GM12801 (cell line): ENCODE results near the gene ABR.

Source experiments
- TF ChIP-seq, protein P1 (sequence below): IDR thresholded peaks from one replicate; pipeline ENCODE4 v1.5.1; 2011; ENCODE audit warnings: control low read depth; ENCODE audit not compliant: insufficient read length; ENCODE audit errors: extremely low read depth

ABR gene

DNA sequence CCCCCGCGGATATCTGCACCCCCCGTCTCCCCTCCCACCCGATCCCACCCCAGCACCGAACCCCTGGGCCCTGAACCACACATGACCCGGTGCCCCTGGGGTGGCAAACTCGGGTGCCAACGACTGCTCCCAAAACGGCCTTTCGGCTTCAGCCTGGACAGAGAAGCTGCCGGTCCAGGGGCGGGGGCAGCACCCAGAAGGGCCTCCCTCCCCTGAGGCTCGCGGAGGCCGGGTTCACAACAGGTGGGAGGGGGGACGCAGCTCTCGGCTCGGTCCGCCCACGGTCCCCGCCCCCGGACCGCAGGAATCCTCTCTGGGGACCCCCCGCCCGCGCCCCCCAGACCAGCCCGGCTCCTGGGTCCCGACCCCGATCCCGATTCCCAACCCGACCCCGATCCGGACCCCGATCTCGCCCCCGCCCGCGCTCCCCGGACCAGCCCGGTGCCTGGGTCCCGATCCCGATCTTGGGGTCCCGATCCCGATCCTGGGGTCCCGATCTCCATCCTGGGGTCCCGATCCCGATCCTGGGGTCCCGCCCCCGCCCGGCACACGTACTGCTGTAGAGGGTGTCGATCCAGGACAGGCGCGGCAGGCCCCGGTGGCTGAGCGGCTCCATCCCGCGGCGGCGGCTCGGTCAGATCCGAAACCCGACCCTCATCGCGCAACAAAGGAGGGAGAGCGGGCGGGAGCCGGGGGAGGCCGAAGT, 516 bp downstream of the ABR start:
- TF ChIP-seq, protein P1, sequence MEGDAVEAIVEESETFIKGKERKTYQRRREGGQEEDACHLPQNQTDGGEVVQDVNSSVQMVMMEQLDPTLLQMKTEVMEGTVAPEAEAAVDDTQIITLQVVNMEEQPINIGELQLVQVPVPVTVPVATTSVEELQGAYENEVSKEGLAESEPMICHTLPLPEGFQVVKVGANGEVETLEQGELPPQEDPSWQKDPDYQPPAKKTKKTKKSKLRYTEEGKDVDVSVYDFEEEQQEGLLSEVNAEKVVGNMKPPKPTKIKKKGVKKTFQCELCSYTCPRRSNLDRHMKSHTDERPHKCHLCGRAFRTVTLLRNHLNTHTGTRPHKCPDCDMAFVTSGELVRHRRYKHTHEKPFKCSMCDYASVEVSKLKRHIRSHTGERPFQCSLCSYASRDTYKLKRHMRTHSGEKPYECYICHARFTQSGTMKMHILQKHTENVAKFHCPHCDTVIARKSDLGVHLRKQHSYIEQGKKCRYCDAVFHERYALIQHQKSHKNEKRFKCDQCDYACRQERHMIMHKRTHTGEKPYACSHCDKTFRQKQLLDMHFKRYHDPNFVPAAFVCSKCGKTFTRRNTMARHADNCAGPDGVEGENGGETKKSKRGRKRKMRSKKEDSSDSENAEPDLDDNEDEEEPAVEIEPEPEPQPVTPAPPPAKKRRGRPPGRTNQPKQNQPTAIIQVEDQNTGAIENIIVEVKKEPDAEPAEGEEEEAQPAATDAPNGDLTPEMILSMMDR: no peak

DNA sequence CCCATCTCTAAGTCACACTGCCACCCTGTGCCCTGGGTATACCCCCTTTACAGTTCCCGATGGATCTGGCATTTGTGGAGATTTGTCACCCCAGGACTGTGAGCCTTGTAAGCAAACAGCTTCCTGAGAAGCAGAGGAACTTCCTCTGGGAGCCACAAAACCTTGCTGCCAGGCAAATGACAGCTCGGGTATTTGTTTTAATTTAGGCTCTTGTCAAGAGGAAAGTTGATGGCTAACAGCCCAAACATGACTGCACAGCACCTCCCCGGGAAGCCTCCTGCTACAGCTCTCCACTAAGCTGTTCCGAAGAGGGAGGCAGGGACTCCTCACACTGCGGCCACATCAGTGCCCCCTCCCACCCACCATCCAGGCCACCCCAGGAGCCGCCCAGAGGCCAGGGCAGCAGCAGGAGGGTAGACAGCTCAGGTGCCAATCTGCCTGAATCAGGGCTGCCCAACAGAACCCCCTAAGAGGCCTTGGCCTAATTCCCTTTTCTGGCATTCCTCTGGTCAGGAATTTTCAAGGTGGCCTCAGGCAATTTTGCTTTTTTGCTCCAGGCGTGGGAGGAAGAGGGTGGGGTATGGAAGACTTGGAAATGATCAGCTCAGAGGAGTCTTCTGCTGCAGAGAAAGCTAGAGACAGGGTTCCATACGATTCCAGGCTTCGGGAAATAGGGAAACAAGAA, 2.6 kb downstream of the ABR start:
- TF ChIP-seq, protein P1: no peak

DNA sequence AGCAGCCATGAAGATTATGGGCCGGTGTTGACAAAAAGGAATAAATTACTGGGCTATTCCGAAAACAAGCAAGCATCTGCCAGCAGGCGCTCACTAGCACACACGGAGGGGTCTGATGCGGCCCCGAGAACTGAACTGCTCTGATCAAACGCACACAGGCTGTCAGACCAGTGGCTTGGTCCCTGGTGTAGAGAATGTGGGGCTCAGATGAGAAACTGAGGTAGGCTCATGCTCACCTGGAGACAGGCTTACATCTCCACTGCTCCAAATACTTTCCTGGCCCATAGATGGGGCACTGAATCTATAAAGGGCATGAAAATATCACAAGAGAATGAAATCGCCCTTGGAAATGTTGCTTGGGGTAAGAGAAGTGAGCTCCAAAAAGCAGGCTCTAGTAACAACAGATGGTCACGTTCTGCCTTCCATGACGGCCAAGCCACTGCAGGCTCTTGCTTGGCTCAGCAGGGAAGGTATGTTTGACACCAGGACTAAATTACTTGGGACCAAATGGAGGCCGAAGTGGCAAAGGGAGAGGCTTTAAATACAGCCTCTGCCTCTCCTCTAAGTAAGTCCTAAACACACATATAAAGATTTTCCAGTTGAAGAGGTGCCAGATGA, 5.4 kb downstream of the ABR start:
- TF ChIP-seq, protein P1: no peak

DNA sequence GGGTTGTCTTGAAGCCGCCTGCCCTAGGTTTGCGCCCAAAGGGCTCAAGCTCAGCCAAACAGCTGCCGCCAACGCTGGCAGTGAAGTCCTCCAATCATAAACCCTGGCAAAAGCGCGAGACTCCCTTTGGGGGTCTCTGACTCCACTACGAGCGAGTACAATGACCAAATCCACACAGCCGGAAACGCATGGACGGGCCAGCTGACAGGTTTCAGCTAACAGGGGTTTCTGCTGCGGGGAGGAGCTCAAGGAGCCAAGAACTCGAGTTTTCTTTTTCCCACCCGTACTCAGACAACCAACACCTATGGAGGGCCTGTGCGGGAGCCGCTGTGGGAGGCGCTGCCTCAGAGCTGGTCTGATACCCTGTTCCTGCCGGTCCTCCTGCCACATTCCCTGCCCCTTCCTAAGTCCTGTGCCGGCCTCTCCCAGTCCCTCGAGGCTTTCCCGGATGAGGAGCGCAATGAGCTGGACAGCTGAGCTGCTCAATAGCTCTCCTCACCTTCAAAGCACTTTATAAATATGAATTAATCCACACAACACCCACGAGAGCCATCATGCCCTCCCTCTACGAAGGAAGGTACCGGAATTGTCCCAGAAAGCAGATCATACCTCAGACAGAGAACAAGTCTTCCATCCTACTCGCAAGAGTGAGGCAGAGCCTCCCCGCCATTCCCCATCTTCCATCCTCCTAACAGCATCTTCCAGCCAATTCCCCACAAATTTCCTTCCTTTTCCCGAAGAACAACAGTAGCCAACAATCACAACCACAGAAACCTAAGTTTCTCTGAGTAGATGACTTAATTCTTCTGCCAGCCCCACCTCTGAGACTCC, 6.1 kb downstream of the ABR start:
- TF ChIP-seq, protein P1: no peak

DNA sequence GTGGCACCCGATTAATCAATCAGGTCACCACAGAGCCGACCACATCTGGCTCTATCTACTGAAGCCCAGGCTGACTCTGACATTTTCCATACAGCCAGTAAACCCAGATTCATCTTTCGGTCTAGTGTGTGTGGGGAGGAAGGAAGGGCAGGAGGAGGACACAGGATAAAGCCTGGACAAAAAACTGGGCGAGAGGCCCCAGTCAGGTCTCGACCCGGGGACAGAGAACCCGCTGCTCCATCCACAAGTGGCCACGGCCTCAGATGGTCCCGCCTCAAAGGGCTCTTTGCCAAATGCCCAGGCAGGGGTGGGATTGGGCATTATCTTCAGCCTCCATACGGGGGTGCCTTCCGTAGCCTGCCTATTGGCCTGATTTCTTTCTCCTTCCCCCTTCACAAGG, 7.8 kb downstream of the ABR start:
- TF ChIP-seq, protein P1: no peak

DNA sequence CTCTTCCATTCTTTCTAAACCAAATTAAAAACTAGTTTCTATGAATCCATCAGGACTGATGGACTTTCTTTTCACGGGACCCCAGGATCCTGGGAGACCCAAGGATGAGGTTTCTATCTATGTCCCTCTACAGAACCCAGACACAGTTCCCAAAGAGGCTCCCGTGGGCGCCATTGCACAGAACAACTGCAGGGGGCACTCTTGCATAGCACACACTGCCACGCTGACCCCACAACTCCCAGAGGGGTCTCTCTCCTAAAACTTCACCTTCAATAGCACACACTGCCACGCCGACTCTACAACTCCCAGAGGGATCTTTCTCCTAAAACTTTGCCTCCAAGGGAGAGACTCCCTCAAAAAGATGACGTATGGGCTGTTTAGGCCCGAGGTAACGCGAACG, 9.0 kb downstream of the ABR start:
- TF ChIP-seq, protein P1: no peak

DNA sequence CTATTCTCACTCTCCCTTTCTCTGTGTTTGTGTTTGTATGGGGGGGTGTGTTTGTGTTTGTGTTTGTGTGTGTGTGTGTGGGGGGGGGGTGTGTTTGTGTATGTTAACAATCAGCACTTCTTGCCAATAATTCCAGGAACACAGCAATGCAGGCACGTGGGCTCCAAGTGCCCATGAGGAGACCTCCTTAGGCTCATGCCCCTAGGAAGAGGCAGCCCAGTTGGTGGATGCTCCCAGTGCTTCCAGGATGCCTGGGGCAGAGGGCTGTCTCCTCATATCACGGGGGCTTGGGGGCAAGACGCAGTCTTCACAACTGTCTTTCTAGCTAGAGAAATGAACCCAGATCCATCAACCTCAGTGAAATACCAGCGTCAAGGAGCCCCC, 9.9 kb downstream of the ABR start:
- TF ChIP-seq, protein P1: no peak
